ENCODE results near the gene KRTAP5-9. TPM values are rescaled to one million over a fixed set of nuclear protein-coding genes. Genes with fewer than 3 reads are reported as not detected.

KRTAP5-9 gene
- total and polyA plus RNA-seq, 7 experiments from 2014 or later: 0.43 TPM; not detected in 6

Other genes starting within 250 kb of the KRTAP5-9 start
- 10 to 100 TPM; 14.7 to 46.1 (median 19.6) TPM for gene DHCR7, start 100.0 kb upstream of the KRTAP5-9 start, total RNA-seq
- 10 to 100 TPM; 22.2 to 25.6 TPM for gene DHCR7, start 100.0 kb upstream of the KRTAP5-9 start, polyA plus RNA-seq
- gene NADSYN1, start 95.2 kb upstream of the KRTAP5-9 start, total RNA-seq: 100 to 1,000 TPM; 119 to 235 (median 163) TPM
- 10 to 100 TPM; 28.6 to 28.9 TPM for gene NADSYN1, start 95.2 kb upstream of the KRTAP5-9 start, polyA plus RNA-seq
- gene KRTAP5-7, start 21.2 kb upstream of the KRTAP5-9 start, total RNA-seq: under 1 TPM in 2 of 5 experiments, not detected in 3; 0.21 to 0.37 TPM
- not detected for gene KRTAP5-7, start 21.2 kb upstream of the KRTAP5-9 start, polyA plus RNA-seq
- not detected for gene KRTAP5-8, start 10.4 kb upstream of the KRTAP5-9 start, total RNA-seq
- not detected for gene KRTAP5-8, start 10.4 kb upstream of the KRTAP5-9 start, polyA plus RNA-seq
- gene KRTAP5-10, start 17.1 kb downstream of the KRTAP5-9 start, total RNA-seq: not detected
- gene KRTAP5-10, start 17.1 kb downstream of the KRTAP5-9 start, polyA plus RNA-seq: not detected
- not detected for gene KRTAP5-11, start 34.5 kb downstream of the KRTAP5-9 start, total RNA-seq
- gene KRTAP5-11, start 34.5 kb downstream of the KRTAP5-9 start, polyA plus RNA-seq: not detected